ENCODE measurements around the gene NFATC2. TPM values are rescaled to one million over a fixed set of nuclear protein-coding genes. Genes with fewer than 3 reads are reported as not detected.
A peak's percentile ranks its signal among the peaks of the same experiment; 100 is the strongest.

The NFATC2 gene
- total RNA-seq, 1 donor from 2014 or later = not detected

- no peak for DNase-seq (ENCODE audit: low read depth)
Measured at GRCh38 chr20:51420805-51421204, 121.7 kb downstream of the NFATC2 start.

GRCh38 chr20:51420111-51420510 lies 122.4 kb downstream of the NFATC2 start:
- DNase-seq (ENCODE audit: low read depth) = no peak

DNA sequence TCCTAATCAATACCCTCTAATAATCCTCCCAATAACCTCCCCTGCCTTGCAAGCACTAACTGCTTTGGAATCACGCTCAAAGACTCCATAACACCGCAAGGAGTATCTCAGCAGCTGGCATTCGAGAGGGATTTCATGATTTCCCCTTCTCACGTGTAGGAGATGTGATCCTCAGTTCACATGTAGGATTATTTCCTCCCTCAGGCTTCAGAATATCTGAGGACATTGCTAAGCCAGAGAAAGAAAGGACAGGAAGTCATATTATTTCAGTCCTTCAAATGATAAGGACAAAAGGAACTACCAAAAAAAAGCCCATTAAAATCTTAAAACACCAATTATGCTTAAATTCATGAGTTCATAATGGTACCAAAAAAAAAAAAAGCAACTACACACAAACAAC lies 122.9 kb downstream of the NFATC2 start:
- no peak for DNase-seq (ENCODE audit: low read depth)

GRCh38 chr20:51419231-51419630 lies 123.3 kb downstream of the NFATC2 start:
- DNase-seq (ENCODE audit: low read depth) = no peak

DNA sequence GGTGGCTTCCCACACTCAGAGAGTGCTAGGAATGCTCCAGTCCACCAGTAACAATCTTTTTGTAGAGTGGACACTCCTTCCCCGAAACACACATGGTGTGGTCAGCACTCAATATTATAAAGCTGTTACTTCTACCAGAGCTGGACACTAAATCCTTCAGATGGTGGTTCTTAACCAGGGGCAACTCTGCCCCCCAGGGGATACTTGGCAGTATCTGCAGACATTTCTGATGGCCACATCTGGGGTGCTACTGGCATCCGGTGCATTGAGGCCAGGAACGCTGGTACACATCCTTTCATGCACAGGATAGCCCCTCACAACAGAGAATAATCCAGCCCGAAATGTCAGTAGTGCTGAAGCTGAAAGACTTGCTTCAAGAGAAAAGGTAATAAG lies 124.4 kb downstream of the NFATC2 start:
- DNase-seq (ENCODE audit: low read depth) = no peak

- no peak for DNase-seq (ENCODE audit: low read depth)
Measured at GRCh38 chr20:51417250-51418136, 125.0 kb downstream of the NFATC2 start.

DNA sequence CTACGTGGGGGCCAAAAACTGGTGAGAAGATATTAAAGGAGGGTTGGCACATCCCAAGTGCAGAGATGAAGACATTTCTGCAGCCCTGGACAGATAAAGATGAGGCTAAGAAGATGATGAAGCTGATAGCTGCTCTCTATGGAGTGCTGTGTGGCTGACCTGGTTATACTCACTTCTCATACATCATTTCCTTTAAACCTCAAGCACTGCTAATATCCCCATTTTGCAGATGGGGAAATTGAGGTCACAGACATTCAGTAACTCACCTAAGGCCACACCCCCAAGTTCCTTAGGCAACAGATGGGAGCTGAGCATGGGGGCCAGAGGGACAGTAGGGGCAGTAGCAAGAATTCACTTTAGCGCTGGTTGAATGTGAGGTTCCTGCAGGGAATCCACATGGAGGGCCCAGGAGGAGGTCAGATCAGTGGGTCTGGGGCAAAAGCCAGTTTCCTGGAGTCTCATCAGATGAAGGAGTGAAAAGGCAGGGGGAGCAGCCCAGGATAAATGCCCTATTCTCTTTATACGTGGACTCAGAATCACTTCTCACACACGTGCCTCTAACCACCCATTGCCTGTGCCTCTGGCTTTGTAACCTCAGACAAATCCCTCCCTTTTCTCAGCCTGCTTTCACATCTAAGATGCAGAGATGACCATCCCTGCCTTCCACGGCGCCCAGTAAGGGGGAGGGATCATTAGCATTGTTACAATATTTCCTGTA lies 125.8 kb downstream of the NFATC2 start:
- DNase-seq (ENCODE audit: low read depth) = no peak

GRCh38 chr20:51413857-51414256 lies 128.7 kb downstream of the NFATC2 start:
- no peak for DNase-seq (ENCODE audit: low read depth)

DNA sequence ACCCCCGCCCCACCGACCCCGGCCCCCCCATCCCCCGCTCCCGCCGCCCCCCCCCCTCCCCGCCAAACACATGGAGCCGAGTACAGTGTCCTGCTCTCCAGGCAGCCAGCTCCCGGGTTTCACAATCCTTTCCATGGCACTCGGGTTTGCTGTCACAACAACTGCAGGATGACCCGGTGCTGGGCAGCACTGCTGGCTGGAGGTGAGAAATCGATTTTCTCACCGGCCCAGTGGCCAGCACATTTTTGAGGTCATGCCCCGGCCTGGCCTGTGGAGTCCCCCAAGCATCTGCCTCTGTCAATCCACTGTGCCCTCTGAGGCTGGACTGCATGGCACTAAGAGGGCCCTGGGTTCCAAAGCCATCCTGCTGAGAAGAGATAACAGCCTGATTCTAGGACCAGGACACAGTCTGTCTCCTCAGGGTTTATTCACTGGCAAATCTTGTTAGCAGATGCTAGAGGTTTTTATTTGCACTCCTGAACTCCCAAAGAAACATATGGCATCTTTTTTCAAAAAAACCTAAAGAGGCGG lies 129.5 kb downstream of the NFATC2 start:
- DNase-seq (ENCODE audit: low read depth) = peak; percentile 87

GRCh38 chr20:51412333-51412871 lies 130.1 kb downstream of the NFATC2 start:
- peak; percentile 60 for DNase-seq (ENCODE audit: low read depth)

GRCh38 chr20:51411870-51412269 lies 130.6 kb downstream of the NFATC2 start:
- no peak for DNase-seq (ENCODE audit: low read depth)

GRCh38 chr20:51410586-51411325 lies 131.8 kb downstream of the NFATC2 start:
- no peak for DNase-seq (ENCODE audit: low read depth)

- no peak for DNase-seq (ENCODE audit: low read depth)
Measured at GRCh38 chr20:51409192-51409880, 133.2 kb downstream of the NFATC2 start.

DNA sequence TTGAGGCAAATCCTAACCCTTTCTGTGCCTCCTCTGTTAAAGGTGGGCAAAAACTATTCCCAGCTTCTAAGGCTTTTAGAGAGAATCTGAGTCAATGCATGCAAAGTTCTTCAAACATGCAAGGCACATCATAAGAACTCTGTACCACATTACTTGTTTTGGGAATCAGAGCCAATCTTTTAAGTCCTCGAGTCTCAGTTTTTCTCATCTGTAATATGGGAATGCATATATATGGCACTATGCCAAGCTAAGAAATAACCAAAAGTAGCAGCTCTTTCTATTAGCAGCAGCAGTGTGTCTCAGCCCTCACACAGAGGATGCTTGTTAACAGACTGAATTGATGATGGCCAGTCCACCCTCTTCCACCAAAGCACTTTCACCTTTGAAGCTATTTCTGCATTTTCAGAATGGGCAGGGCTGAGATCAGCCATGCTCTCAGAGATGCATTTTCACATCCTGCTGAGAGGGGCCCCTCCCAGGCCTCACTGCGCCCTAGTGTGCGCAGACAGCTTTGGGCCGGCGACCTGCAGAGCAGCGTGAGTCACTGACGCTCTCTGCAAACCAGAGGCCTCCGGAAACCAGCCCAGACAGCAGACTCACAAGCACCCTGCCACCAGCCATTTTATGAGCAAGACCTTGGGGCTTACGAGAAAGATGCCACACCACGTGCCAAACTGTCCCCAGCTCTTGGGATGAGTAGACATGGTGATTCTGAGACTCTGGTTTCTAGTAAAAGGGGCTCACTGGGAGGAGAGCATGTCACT lies 138.0 kb downstream of the NFATC2 start:
- DNase-seq (ENCODE audit: low read depth) = no peak

GRCh38 chr20:51403466-51404220 lies 138.9 kb downstream of the NFATC2 start:
- DNase-seq (ENCODE audit: low read depth) = no peak

- peak; percentile 23 for DNase-seq (ENCODE audit: low read depth)
Measured at GRCh38 chr20:51402201-51402600, 140.3 kb downstream of the NFATC2 start.

GRCh38 chr20:51401496-51401895 lies 141.0 kb downstream of the NFATC2 start:
- no peak for DNase-seq (ENCODE audit: low read depth)

DNA sequence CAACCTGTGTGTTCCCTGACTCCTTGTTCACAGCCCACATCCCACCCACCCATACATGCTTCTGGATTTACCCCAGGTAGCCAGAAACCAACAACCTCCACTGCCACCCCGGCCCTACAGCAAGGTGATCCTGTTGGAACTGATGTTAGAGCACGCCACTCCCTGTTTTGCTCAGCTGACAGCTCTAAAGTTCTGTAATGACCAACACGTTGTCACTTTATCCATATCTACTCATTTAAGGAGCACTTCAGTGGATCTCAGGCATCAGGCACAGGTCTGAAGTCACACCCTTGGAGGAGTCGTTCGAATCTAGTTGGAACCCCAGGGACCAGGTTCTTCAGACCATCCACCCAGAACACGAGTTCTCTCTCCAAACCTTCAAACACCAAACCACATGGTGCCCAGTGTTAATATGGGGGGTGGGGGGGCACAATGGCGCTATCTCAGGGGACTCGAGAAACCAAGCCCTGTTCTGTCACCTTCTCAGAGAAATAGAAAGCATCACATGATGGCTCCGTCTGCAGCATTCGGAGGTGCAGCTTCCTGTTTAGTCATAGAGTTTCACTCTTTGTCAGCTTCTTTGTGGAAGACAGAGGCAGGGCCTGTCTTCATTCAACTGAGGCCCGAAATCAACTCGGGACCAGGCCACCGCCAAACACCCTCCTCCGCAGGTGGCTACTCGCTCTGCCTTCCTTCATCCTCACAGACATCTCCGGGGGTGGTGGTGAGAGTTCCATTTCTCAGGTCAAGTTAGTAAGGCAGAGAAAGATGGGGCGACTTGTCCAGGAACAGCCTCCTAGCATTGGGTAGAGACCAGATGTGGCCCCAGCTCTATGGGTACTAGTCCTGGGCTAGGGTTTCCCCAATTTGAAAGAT lies 142.2 kb downstream of the NFATC2 start:
- no peak for DNase-seq (ENCODE audit: low read depth)
